ENCODE measurements around the gene C12orf76.
"Not testable (repeated sequence)": the region's sequence is repeated elsewhere in the genome, so short reads cannot be mapped to it uniquely, and the experiment has no call there.

C12orf76 gene

DNA sequence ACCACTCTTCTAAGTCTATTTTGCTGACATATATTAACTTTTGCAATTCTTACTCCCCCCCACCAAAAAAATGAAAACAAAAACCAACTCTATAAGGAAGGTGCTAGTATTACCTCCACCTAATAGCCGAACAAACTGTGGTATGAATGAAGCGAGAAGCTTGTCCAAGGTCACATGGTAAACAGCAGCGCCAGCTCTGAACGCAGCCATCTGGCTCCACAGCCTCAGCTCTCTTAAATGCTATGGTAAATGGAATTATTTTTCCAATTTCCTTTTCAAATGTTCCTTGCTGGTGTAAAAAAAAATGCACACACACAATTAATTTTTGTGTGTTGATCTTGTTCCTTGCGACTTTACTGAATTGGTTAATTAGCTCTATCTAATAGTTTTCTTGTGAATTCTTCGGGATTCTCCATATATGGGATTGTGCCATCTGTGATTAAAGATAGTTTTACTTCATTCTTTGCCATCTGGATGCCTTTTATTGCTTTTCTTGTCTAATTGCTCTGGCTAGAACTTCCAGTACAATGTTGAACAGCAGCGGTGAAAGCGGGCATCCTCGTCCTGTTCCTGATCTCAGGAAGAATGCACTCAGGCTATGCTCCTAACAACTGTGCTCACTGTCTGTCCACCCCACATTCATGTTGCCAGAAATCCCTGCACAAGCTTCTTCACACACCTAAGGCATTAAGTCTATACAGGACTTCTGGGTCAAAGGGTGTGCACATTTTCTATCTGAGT, 10.7 kb upstream of the C12orf76 start:
- Histone ChIP-seq H3K27ac (ENCODE audit: low read length) (no peak overlapping the region), H3K4me2 (ENCODE audit: insufficient read depth, low read length) (no peak overlapping the region), H3K4me3 (ENCODE audit: low read depth in 1 of 2, low read length in 2 of 2) (no peak overlapping the region), H3K9me3 (ENCODE audit: insufficient read depth, low read length, severe bottlenecking) (no peaks in the 10 kb centered on the region), H2AFZ (ENCODE audit: low read depth, low read length) (no peak overlapping the region), H4K20me1 (ENCODE audit: insufficient read depth, low read length) (no peaks in the 10 kb centered on the region), H3K4me1 (ENCODE audit: insufficient read depth, low read length) (no peaks in the 10 kb centered on the region), H3K79me2 (ENCODE audit: insufficient read depth, low read length) (no peaks in the 10 kb centered on the region), H3K36me3 (ENCODE audit: insufficient read depth, low read length) (no peaks in the 10 kb centered on the region), H3K9ac (ENCODE audit: low read depth, low read length) (no peak overlapping the region), H3K27me3 (ENCODE audit: insufficient read depth, low read length, poor library complexity) (no peaks in the 10 kb centered on the region)
- TF ChIP-seq EZH2 (IDR thresholded peaks at IDR 0.05; ENCODE audit: borderline replicate concordance, low read depth, low read length, severe bottlenecking) = no peak
- TF ChIP-seq, protein P1, sequence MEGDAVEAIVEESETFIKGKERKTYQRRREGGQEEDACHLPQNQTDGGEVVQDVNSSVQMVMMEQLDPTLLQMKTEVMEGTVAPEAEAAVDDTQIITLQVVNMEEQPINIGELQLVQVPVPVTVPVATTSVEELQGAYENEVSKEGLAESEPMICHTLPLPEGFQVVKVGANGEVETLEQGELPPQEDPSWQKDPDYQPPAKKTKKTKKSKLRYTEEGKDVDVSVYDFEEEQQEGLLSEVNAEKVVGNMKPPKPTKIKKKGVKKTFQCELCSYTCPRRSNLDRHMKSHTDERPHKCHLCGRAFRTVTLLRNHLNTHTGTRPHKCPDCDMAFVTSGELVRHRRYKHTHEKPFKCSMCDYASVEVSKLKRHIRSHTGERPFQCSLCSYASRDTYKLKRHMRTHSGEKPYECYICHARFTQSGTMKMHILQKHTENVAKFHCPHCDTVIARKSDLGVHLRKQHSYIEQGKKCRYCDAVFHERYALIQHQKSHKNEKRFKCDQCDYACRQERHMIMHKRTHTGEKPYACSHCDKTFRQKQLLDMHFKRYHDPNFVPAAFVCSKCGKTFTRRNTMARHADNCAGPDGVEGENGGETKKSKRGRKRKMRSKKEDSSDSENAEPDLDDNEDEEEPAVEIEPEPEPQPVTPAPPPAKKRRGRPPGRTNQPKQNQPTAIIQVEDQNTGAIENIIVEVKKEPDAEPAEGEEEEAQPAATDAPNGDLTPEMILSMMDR (IDR thresholded peaks at IDR 0.05; ENCODE audit: borderline replicate concordance, extremely low read depth, low read length, poor library complexity, severe bottlenecking) = no peak
- ATAC-seq (ENCODE audit: insufficient read depth, low read depth) (no peak), DNase-seq (no peak)

GRCh38 chr12:110056643-110057042, 8.3 kb upstream of the C12orf76 start:
- not testable (repeated sequence) for H3K27ac ChIP-seq (ENCODE audit: low read length); DNase-seq; H3K9ac ChIP-seq (ENCODE audit: low read depth, low read length); ATAC-seq (ENCODE audit: insufficient read depth, low read depth); H3K9me3 ChIP-seq (ENCODE audit: insufficient read depth, low read length, severe bottlenecking); H3K27me3 ChIP-seq (ENCODE audit: insufficient read depth, low read length, poor library complexity); H3K79me2 ChIP-seq (ENCODE audit: insufficient read depth, low read length); H3K4me2 ChIP-seq (ENCODE audit: insufficient read depth, low read length); H3K4me3 ChIP-seq (ENCODE audit: low read depth in 1 of 2, low read length in 2 of 2); H4K20me1 ChIP-seq (ENCODE audit: insufficient read depth, low read length); H3K36me3 ChIP-seq (ENCODE audit: insufficient read depth, low read length); H3K4me1 ChIP-seq (ENCODE audit: insufficient read depth, low read length); H2AFZ ChIP-seq (ENCODE audit: low read depth, low read length)

GRCh38 chr12:110055375-110056352, 7.3 kb upstream of the C12orf76 start:
- not testable (repeated sequence) for H3K27me3 ChIP-seq (ENCODE audit: insufficient read depth, low read length, poor library complexity); H3K9me3 ChIP-seq (ENCODE audit: insufficient read depth, low read length, severe bottlenecking); H3K27ac ChIP-seq (ENCODE audit: low read length); H3K9ac ChIP-seq (ENCODE audit: low read depth, low read length); H3K4me1 ChIP-seq (ENCODE audit: insufficient read depth, low read length); H3K79me2 ChIP-seq (ENCODE audit: insufficient read depth, low read length); H2AFZ ChIP-seq (ENCODE audit: low read depth, low read length); H3K4me2 ChIP-seq (ENCODE audit: insufficient read depth, low read length); H3K4me3 ChIP-seq (ENCODE audit: low read depth in 1 of 2, low read length in 2 of 2); DNase-seq; H3K36me3 ChIP-seq (ENCODE audit: insufficient read depth, low read length); ATAC-seq (ENCODE audit: insufficient read depth, low read depth); H4K20me1 ChIP-seq (ENCODE audit: insufficient read depth, low read length)

GRCh38 chr12:110050927-110051326, 2.6 kb upstream of the C12orf76 start:
- H3K4me2 ChIP-seq (ENCODE audit: insufficient read depth, low read length) = no peak overlapping the region
- H3K36me3 ChIP-seq (ENCODE audit: insufficient read depth, low read length) = no peaks in the 10 kb centered on the region
- H3K4me1 ChIP-seq (ENCODE audit: insufficient read depth, low read length) = peaks cover 32% of the 10 kb centered on the region
- no peaks in the 10 kb centered on the region for H4K20me1 ChIP-seq (ENCODE audit: insufficient read depth, low read length)
- peaks cover 24% of the 10 kb centered on the region for H3K79me2 ChIP-seq (ENCODE audit: insufficient read depth, low read length)
- H3K9ac ChIP-seq (ENCODE audit: low read depth, low read length) = no peak overlapping the region
- H2AFZ ChIP-seq (ENCODE audit: low read depth, low read length) = no peak overlapping the region
- no peaks in the 10 kb centered on the region for H3K9me3 ChIP-seq (ENCODE audit: insufficient read depth, low read length, severe bottlenecking)
- H3K27ac ChIP-seq (ENCODE audit: low read length) = no peak overlapping the region
- DNase-seq (no peak), ATAC-seq (ENCODE audit: insufficient read depth, low read depth) (no peak)
- H3K27me3 ChIP-seq (ENCODE audit: insufficient read depth, low read length, poor library complexity) = no peaks in the 10 kb centered on the region
- no peak for TF ChIP-seq EZH2 (IDR thresholded peaks at IDR 0.05; ENCODE audit: borderline replicate concordance, low read depth, low read length, severe bottlenecking)
- TF ChIP-seq, protein P1 (IDR thresholded peaks at IDR 0.05; ENCODE audit: borderline replicate concordance, extremely low read depth, low read length, poor library complexity, severe bottlenecking) = no peak
- no peak overlapping the region for H3K4me3 ChIP-seq (ENCODE audit: low read depth in 1 of 2, low read length in 2 of 2)

DNA sequence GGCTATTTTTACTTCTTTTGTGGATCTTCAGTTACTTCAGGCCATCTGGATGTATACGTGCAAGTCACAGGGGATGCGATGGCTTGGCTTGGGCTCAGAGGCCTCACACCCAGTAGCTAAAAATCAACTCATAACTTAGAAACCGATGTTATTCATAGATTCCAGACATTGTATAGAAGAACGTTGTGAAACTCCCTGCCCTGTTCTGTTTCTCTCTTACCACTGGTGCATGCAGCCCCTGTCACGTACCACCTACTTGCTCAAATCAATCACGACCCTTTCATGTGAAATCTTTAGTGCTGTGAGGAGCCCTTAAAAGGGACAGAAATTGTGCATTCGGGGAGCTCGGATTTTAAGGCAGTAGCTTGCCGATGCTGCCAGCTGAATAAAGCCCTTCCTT, 1.3 kb upstream of the C12orf76 start:
- H3K4me2 ChIP-seq (ENCODE audit: insufficient read depth, low read length) = peak overlapping the region; percentile 90
- H3K9me3 ChIP-seq (ENCODE audit: insufficient read depth, low read length, severe bottlenecking); H3K36me3 ChIP-seq (ENCODE audit: insufficient read depth, low read length); H3K9ac ChIP-seq (ENCODE audit: low read depth, low read length); H3K27me3 ChIP-seq (ENCODE audit: insufficient read depth, low read length, poor library complexity); H4K20me1 ChIP-seq (ENCODE audit: insufficient read depth, low read length); H3K4me3 ChIP-seq (ENCODE audit: low read depth in 1 of 2, low read length in 2 of 2); DNase-seq; ATAC-seq (ENCODE audit: insufficient read depth, low read depth); H3K27ac ChIP-seq (ENCODE audit: low read length): not testable (repeated sequence)
- H3K79me2 ChIP-seq (ENCODE audit: insufficient read depth, low read length) = peaks cover 35% of the 10 kb centered on the region
- peaks cover 32% of the 10 kb centered on the region for H3K4me1 ChIP-seq (ENCODE audit: insufficient read depth, low read length)
- H2AFZ ChIP-seq (ENCODE audit: low read depth, low read length) = peak overlapping the region; percentile 30

GRCh38 chr12:110049034-110049433, 712 bp upstream of the C12orf76 start:
- H3K79me2 ChIP-seq (ENCODE audit: insufficient read depth, low read length) = peaks cover 35% of the 10 kb centered on the region
- H3K4me3 ChIP-seq (ENCODE audit: low read depth in 1 of 2, low read length in 2 of 2) = peak overlapping the region; percentile 19 to 97; a peak in 3 of 4 replicates
- H3K36me3 ChIP-seq (ENCODE audit: insufficient read depth, low read length); H3K27me3 ChIP-seq (ENCODE audit: insufficient read depth, low read length, poor library complexity); ATAC-seq (ENCODE audit: insufficient read depth, low read depth); H3K9me3 ChIP-seq (ENCODE audit: insufficient read depth, low read length, severe bottlenecking); DNase-seq; H4K20me1 ChIP-seq (ENCODE audit: insufficient read depth, low read length): not testable (repeated sequence)
- peak overlapping the region; percentile 82 for H3K27ac ChIP-seq (ENCODE audit: low read length)
- H3K9ac ChIP-seq (ENCODE audit: low read depth, low read length) = peak overlapping the region; percentile 73
- peak overlapping the region; percentile 90 for H3K4me2 ChIP-seq (ENCODE audit: insufficient read depth, low read length)
- peaks cover 32% of the 10 kb centered on the region for H3K4me1 ChIP-seq (ENCODE audit: insufficient read depth, low read length)
- H2AFZ ChIP-seq (ENCODE audit: low read depth, low read length) = peak overlapping the region; percentile 93
